HG02938 (cell line): ENCODE measurements around the gene GOLGA8F.
"Not testable (repeated sequence)": the region's sequence is repeated elsewhere in the genome, so short reads cannot be mapped to it uniquely, and the experiment has no call there.

Experiments
- ATAC-seq: cut with Tn5 transposase; IDR thresholded peaks from one replicate; pipeline ENCODE4 v1.9.1; 2021; ENCODE audit warnings: mild to moderate bottlenecking, moderate library complexity; ENCODE audit not compliant: unreplicated experiment

Gene GOLGA8F

DNA sequence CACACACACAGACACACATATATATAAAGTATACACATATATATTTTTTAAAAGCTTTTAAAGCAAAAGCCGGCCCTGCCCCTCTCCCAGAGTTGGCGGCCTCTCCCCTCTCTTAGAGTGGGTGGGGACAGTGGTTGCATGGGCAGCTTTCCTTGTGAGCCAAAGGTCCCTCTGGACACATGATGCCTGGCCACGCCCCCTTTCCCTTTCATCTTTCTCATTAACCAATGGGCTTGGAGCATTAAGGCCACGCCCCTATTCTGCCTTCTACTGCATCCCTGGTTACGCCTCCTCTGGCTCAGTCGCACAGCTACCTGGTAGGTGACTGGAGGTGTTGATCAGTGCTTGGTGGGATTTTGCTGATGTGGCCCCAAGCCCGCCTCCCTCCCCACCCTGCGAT is at the start of gene GOLGA8F:
Gene GOLGA8F, plus strand, starts transcription at position 301 of the 400 bp plus-strand sequence. Its CDS starts 98 bp downstream, at position 399.
- ATAC-seq, result not testable (repeated sequence)

- not testable (repeated sequence) for ATAC-seq
These were observed 20.5 kb upstream of the GOLGA8F start, which contains the start of gene GOLGA6L24 for GRCh38 chr15:28357984-28358383. GOLGA6L24 (minus strand) TSS chr15:28358084; CDS start chr15:28358023, 61 bp downstream.

GRCh38 chr15:28365502-28365901 is 13.0 kb upstream of the GOLGA8F start:
- ATAC-seq, result not testable (repeated sequence)

- ATAC-seq, result not testable (repeated sequence)
These were observed 1.6 kb downstream of the GOLGA8F start for GRCh38 chr15:28380053-28380452.

- ATAC-seq, result not testable (repeated sequence)
These were observed 17.6 kb downstream of the GOLGA8F start for GRCh38 chr15:28396022-28396421.

DNA sequence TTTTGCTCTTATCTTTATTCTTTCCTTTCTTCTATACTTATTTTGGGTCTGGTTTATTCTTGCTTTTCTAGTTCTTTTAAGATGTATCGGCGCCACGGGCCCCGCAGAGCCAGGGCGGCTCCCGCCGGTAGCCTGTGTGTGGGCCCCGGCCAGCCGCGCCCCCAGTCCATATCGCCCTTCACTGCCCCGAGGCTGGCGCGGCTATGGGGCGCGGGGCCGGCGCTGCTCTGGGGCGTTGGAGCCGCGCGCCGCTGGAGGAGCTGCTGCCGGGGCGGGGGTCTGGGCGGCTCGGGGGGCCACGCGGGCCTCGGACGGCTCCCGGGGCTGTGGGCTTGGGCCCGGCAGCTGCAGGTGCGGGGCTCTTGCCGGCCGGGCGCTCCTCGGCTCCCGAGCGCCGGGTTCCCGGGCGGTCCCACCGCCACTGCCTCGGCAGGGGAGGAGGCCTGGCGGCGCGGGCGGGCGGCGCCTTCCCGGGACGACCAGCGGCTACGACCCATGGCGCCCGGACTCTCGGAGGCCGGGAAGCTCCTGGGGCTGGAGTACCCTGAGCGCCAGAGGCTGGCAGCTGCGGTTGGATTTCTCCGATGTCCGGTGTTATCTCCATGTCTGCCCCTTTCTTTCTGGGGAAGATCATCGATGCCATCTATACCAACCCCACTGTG is 24.4 kb downstream of the GOLGA8F start:
- ATAC-seq, result not testable (repeated sequence)

GRCh38 chr15:28420470-28420869 is 42.0 kb downstream of the GOLGA8F start:
- not testable (repeated sequence) for ATAC-seq

GRCh38 chr15:28435594-28435993 is 57.1 kb downstream of the GOLGA8F start:
- ATAC-seq, result not testable (repeated sequence)
